ENCODE measurements around the gene LCOR.

The LCOR gene

GRCh38 chr10:97003151-97003803 is 171.2 kb downstream of the LCOR start:
- no peak for DNase-seq (ENCODE audit: low read depth)
- TF ChIP-seq MYC (IDR thresholded peaks at IDR 0.05; ENCODE audit: low read depth, low read length) (no peak), POLR2A (IDR thresholded peaks at IDR 0.05; ENCODE audit: extremely low read depth, insufficient read length) (no peak), CTCF (IDR thresholded peaks at IDR 0.05; ENCODE audit: low read depth, low read length) (no peak)
- TF ChIP-seq, protein P1, sequence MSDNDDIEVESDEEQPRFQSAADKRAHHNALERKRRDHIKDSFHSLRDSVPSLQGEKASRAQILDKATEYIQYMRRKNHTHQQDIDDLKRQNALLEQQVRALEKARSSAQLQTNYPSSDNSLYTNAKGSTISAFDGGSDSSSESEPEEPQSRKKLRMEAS (IDR thresholded peaks at IDR 0.05; ENCODE audit: low read depth, low read length), result no peak

DNA sequence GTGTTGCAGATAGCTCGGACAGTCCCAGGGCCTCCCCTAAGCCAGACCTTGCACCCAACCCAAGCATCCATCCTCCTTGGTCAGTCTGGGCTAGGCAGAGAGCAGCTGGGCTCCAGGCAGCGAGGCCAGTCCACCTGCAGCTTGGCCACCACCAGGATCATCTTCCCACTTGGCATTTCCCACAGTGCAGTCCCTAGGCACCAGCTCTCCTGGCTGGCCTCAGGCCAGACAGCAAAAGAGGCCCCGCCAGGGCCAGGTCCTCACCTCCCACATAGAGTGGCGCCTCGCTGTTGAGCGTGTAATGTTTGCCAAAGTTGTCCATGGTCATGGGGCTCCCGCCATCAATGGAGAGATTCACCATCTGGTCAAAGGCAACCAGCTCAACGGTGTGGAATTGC is 171.7 kb downstream of the LCOR start:
- TF ChIP-seq, protein P1 (IDR thresholded peaks at IDR 0.05; ENCODE audit: low read depth, low read length), result no peak
- no peak for TF ChIP-seq MYC (IDR thresholded peaks at IDR 0.05; ENCODE audit: low read depth, low read length)
- TF ChIP-seq POLR2A (IDR thresholded peaks at IDR 0.05; ENCODE audit: extremely low read depth, insufficient read length), result no peak
- TF ChIP-seq CTCF (IDR thresholded peaks at IDR 0.05; ENCODE audit: low read depth, low read length), result no peak

More at GRCh38 chr10:97003151-97003803, 171.2 kb downstream of the LCOR start:
- H3K4me3 ChIP-seq (ENCODE audit: low read depth, low read length), result no peak overlapping the region

GRCh38 chr10:97004591-97004990 is 172.5 kb downstream of the LCOR start:
- TF ChIP-seq MYC (IDR thresholded peaks at IDR 0.05; ENCODE audit: low read depth, low read length) (no peak), CTCF (IDR thresholded peaks at IDR 0.05; ENCODE audit: low read depth, low read length) (no peak), POLR2A (IDR thresholded peaks at IDR 0.05; ENCODE audit: extremely low read depth, insufficient read length) (no peak)
- TF ChIP-seq, protein P1 (IDR thresholded peaks at IDR 0.05; ENCODE audit: low read depth, low read length), result no peak
- DNase-seq (ENCODE audit: low read depth), result no peak
- H3K4me3 ChIP-seq (ENCODE audit: low read depth, low read length), result no peak overlapping the region

More for the DNA sequence above, 171.7 kb downstream of the LCOR start:
- no peak overlapping the region for H3K4me3 ChIP-seq (ENCODE audit: low read depth, low read length)
- no peak for DNase-seq (ENCODE audit: low read depth)

GRCh38 chr10:97005349-97005748 is 173.3 kb downstream of the LCOR start:
- no peak overlapping the region for H3K4me3 ChIP-seq (ENCODE audit: low read depth, low read length)
- TF ChIP-seq MYC (IDR thresholded peaks at IDR 0.05; ENCODE audit: low read depth, low read length) (no peak), CTCF (IDR thresholded peaks at IDR 0.05; ENCODE audit: low read depth, low read length) (no peak), POLR2A (IDR thresholded peaks at IDR 0.05; ENCODE audit: extremely low read depth, insufficient read length) (no peak)
- TF ChIP-seq, protein P1 (IDR thresholded peaks at IDR 0.05; ENCODE audit: low read depth, low read length), result no peak
- no peak for DNase-seq (ENCODE audit: low read depth)

DNA sequence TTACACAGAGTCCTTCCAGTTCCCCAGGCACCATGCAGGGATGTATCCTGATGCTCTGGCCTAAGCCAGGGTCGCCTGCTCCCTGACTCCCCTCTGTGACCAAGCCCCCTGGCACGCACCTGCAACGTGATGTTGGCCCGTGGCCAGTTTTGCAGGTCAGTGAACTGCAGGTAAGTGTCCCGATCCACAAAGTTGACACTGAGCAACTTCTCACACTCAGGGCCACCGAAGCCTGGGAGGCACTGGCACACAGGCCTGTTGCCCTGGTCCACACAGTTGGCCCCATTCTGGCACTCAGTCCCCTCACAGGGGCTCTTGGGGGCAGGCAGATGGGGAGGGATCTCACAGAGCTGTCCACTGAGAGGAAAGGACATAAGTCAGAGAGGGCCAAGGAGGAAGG is 174.3 kb downstream of the LCOR start:
- no peak overlapping the region for H3K4me3 ChIP-seq (ENCODE audit: low read depth, low read length)
- no peak for DNase-seq (ENCODE audit: low read depth)
- TF ChIP-seq MYC (IDR thresholded peaks at IDR 0.05; ENCODE audit: low read depth, low read length) (no peak), CTCF (IDR thresholded peaks at IDR 0.05; ENCODE audit: low read depth, low read length) (no peak), POLR2A (IDR thresholded peaks at IDR 0.05; ENCODE audit: extremely low read depth, insufficient read length) (no peak)
- TF ChIP-seq, protein P1 (IDR thresholded peaks at IDR 0.05; ENCODE audit: low read depth, low read length), result no peak

Data from NB4 (cell line).